GM12878 (cell line): Measurements from ENCODE around the gene RNF126. TPM values are rescaled to one million over a fixed set of nuclear protein-coding genes. Genes with fewer than 3 reads are reported as not detected.

ENCODE experiments used
- ATAC-seq: fragments of 200-7000 bp; cut with Tn5 transposase; 3 replicates; pipeline ENCODE4 v1.9.1; 2020; ENCODE audit warnings: mild to moderate bottlenecking, moderate library complexity
- BruUV-seq: library from RNA; stranded (reverse); fragments of 400-500 nt; replicated peaks from 2 replicates; lab custom pipeline; 2021; lab: Mats Ljungman, UMichigan
- CTCF ChIA-PET: fragments of 300-600 bp; sonication (Branson Sonifier 250); formaldehyde crosslinking; extraction: SDS; loops from one replicate; lab custom pipeline; 2021; ENCODE audit warnings: inconsistent platforms; lab: Yijun Ruan, JAX
- POLR2A ChIA-PET: fragments of 350-600 bp; formaldehyde crosslinking; extraction: SDS; loops from one replicate; lab custom pipeline; 2021; ENCODE audit warnings: inconsistent platforms; lab: Charles Lee
- RAD21 ChIA-PET: fragments of 300-600 bp; sonication (Branson Sonifier 250); formaldehyde crosslinking; loops from one replicate; lab custom pipeline; 2023; ENCODE audit warnings: antibody characterized with exemption; ENCODE audit not compliant: unreplicated experiment; lab: Charles Lee
- SMC1A ChIA-PET: fragments of 300-600 bp; sonication (Branson Sonifier 250); formaldehyde crosslinking; loops from one replicate; lab custom pipeline; 2023; ENCODE audit not compliant: unreplicated experiment, uncharacterized antibody; lab: Charles Lee
- DNase-seq: peaks from one replicate; pipeline ENCODE4 v3.0.0-alpha.2; 2011; ENCODE audit warnings: low read depth, low spot score
- FAIRE-seq: peaks from 3 replicates; lab custom pipeline; 2011; peaks lifted over from hg19 to GRCh38; lab: Jason Lieb, UNC
- H2AFZ ChIP-seq: 2 replicates; pipeline ENCODE4 v1.6.0; 2011; ENCODE audit warnings: low read depth, low read length, control low read depth; ENCODE audit not compliant: control insufficient read depth
- H3K27ac ChIP-seq: 2 replicates; pipeline ENCODE4 v1.5.1; 2011; ENCODE audit warnings: control low read depth; ENCODE audit not compliant: control insufficient read depth, insufficient read depth
- H3K27me3 ChIP-seq, 2 experiments: replicated peaks in 1 of 2; 2 replicates each; pipeline versions ENCODE4 v1.6.0 to v1.6.1; 2011; ENCODE audit warnings: low read length in 1 of 2; ENCODE audit not compliant: control insufficient read depth in 2 of 2, insufficient read depth in 2 of 2
- H3K36me3 ChIP-seq, 2 experiments: 2 replicates each; pipeline ENCODE4 v1.5.1; 2011; ENCODE audit warnings: low read length in 1 of 2; ENCODE audit not compliant: control insufficient read depth in 2 of 2, insufficient read depth in 2 of 2
- H3K4me1 ChIP-seq: 2 replicates; pipeline ENCODE4 v1.6.1; 2011; ENCODE audit warnings: mild to moderate bottlenecking, low read length, moderate library complexity, mixed read lengths; ENCODE audit not compliant: control insufficient read depth, insufficient read depth
- H3K4me2 ChIP-seq: 2 replicates; pipeline ENCODE4 v1.6.0; 2011; ENCODE audit warnings: control low read depth; ENCODE audit not compliant: control insufficient read depth, insufficient read depth
- H3K4me3 ChIP-seq: fragments of 200-600 bp; sonication (generic); 2 replicates; pipeline ENCODE4 v1.5.1; 2016
- H3K79me2 ChIP-seq: 2 replicates; pipeline ENCODE4 v1.6.0; 2011; ENCODE audit warnings: low read length; ENCODE audit not compliant: control insufficient read depth, insufficient read depth
- H3K9ac ChIP-seq: 2 replicates; pipeline ENCODE4 v1.8.0; 2011; ENCODE audit warnings: low read length, control low read depth, mixed read lengths; ENCODE audit not compliant: control insufficient read depth, insufficient read depth
- H3K9me3 ChIP-seq: replicated peaks from 3 replicates; pipeline ENCODE4 v1.5.1; 2011; ENCODE audit warnings: mild to moderate bottlenecking, low read length; ENCODE audit not compliant: control insufficient read depth, insufficient read depth
- H4K20me1 ChIP-seq: 2 replicates; pipeline ENCODE4 v1.6.0; 2011; ENCODE audit not compliant: control insufficient read depth, insufficient read depth
- CBFB ChIP-seq: IDR thresholded peaks from 2 replicates; pipeline ENCODE4 v1.6.1; 2016; ENCODE audit warnings: antibody characterized with exemption, low read depth
- CBX5 ChIP-seq: sonication (generic); IDR thresholded peaks from 2 replicates; pipeline ENCODE4 v1.6.1; 2016; ENCODE audit warnings: low read depth, moderate library complexity, mild to moderate bottlenecking, inconsistent platforms
- CREM ChIP-seq: IDR thresholded peaks from 2 replicates; pipeline ENCODE4 v1.6.1; 2014; ENCODE audit warnings: antibody characterized with exemption, low read depth
- EED ChIP-seq: sonication (generic); IDR thresholded peaks from 2 replicates; pipeline ENCODE4 v1.6.1; 2016; ENCODE audit warnings: antibody characterized with exemption, low read depth
- EZH2 ChIP-seq: IDR thresholded peaks from 2 replicates; pipeline ENCODE4 v1.6.1; 2012; ENCODE audit warnings: low read depth, mild to moderate bottlenecking, control low read depth, inconsistent platforms, low read length, borderline replicate concordance; ENCODE audit not compliant: control insufficient read depth
- HDAC2 ChIP-seq: fragments of 200-600 bp; sonication (generic); IDR thresholded peaks from 2 replicates; pipeline ENCODE4 v1.6.1; 2017
- MLLT1 ChIP-seq: fragments of 450-650 bp; IDR thresholded peaks from 2 replicates; pipeline ENCODE4 v1.6.1; 2016; ENCODE audit warnings: mild to moderate bottlenecking
- NBN ChIP-seq: fragments of 450-650 bp; IDR thresholded peaks from 2 replicates; pipeline ENCODE4 v1.6.1; 2016
- NFYB ChIP-seq: IDR thresholded peaks from 2 replicates; pipeline ENCODE4 v1.6.1; 2011; ENCODE audit warnings: low read depth, mild to moderate bottlenecking, low read length, improper control_type of control experiment, moderate library complexity; ENCODE audit not compliant: insufficient read depth
- NR2F1 ChIP-seq: fragments of 450-650 bp; conservative IDR thresholded peaks from 2 replicates; pipeline ENCODE4 v1.6.1; 2017; ENCODE audit warnings: mild to moderate bottlenecking
- PAX5 ChIP-seq: IDR thresholded peaks from 2 replicates; pipeline ENCODE4 v1.6.1; 2011; ENCODE audit warnings: low read depth, low read length, borderline replicate concordance
- RAD51 ChIP-seq: fragments of 450-650 bp; IDR thresholded peaks from 2 replicates; pipeline ENCODE4 v1.6.1; 2016; ENCODE audit warnings: moderate library complexity, mild to moderate bottlenecking, inconsistent platforms
- RUNX3 ChIP-seq: IDR thresholded peaks from 2 replicates; pipeline ENCODE4 v1.6.1; 2012; ENCODE audit warnings: low read length, inconsistent platforms
- SP1 ChIP-seq: IDR thresholded peaks from one replicate; pipeline ENCODE4 v1.6.1; 2011; ENCODE audit warnings: low read depth, low read length
- STAT3 ChIP-seq: IDR thresholded peaks from 2 replicates; pipeline ENCODE4 v1.6.1; 2011; ENCODE audit warnings: low read depth, low read length, improper control_type of control experiment
- USF1 ChIP-seq: IDR thresholded peaks from 2 replicates; pipeline ENCODE4 v1.6.1; 2011; ENCODE audit warnings: borderline replicate concordance, low read depth, mild to moderate bottlenecking, moderate library complexity, mixed read lengths, low read length; ENCODE audit not compliant: insufficient read depth; ENCODE audit errors: extremely low read length
- YBX1 ChIP-seq: fragments of 450-650 bp; IDR thresholded peaks from 2 replicates; pipeline ENCODE4 v1.6.1; 2016; ENCODE audit warnings: antibody characterized with exemption
- ZNF24 ChIP-seq: fragments of 450-650 bp; IDR thresholded peaks from 2 replicates; pipeline ENCODE4 v1.6.1; 2017; ENCODE audit warnings: antibody characterized with exemption, mild to moderate bottlenecking
- WGBS: methylation state at CpG from one replicate; pipeline ENCODE4 v1.1.6; 2016; ENCODE audit warnings: low lambda C conversion rate; ENCODE audit not compliant: insufficient replicate concordance, insufficient coverage; ENCODE audit errors: missing lambda C conversion rate; 5-methylcytosine and 5-hydroxymethylcytosine counted together
- in situ Hi-C: fragments of 300-500 bp; cut with MboI; formaldehyde crosslinking; loops from 9 replicates; pipeline ENCODE4 v1.14.3; 2018; ENCODE audit warnings: mixed read lengths
- intact Hi-C: fragments of 100-400 bp; cut with micrococcal nuclease; formaldehyde crosslinking; loops from one replicate; pipeline ENCODE4 v1.14.2; 2022; ENCODE audit not compliant: unreplicated experiment
- polyA plus RNA-seq, 11 experiments: library from polyadenylated mRNA; depleted of rRNA in 4 of 11; unstranded in 6 of 11; stranded (reverse) in 5 of 11; fragments of >200 nt; fragmentation: Nextera tagmentation in 4 of 11; fragmentation: Illumina TruSeq in 1 of 11; extraction: Ambion mirVana in 4 of 11; extraction: Trizol in 1 of 11; gene quantifications; 1 replicate in 1 of 11; 2 replicates in 10 of 11; pipeline versions ENCODE4 v1.2.1 to v1.2.3, GENCODE V29; 2011 to 2016; ENCODE audit warnings: inconsistent platforms in 2 of 11, missing spikeins in 2 of 11, low read depth in 1 of 11
- total RNA-seq, 4 experiments: library from RNA; depleted of rRNA in 3 of 4; stranded (reverse); fragments of >200 nt in 3 of 4; fragmentation: Illumina TruSeq in 1 of 4; extraction: Trizol in 1 of 4; gene quantifications; 2 replicates each; pipeline versions ENCODE4 v1.2.1 to v1.2.3, GENCODE V29; 2013 to 2021
- TF ChIP-seq, protein P1 (sequence below): IDR thresholded peaks from 2 replicates; pipeline ENCODE4 v1.6.1; 2011; ENCODE audit warnings: borderline replicate concordance, low read depth, mild to moderate bottlenecking, moderate library complexity, low read length; ENCODE audit not compliant: insufficient read depth, poor library complexity, severe bottlenecking

RNF126 gene
- total and polyA plus RNA-seq, 10 of the 15 experiments (the other 5 are each of a cell fraction or from before 2014, with no cell fraction given): 0.45 to 100 (median 50.6) TPM

GRCh38 chr19:640606-641189 is 22.3 kb downstream of the RNF126 start (continued):
- TF ChIP-seq ZNF24 (no peak), NBN (no peak), RAD51 (no peak)

DNA sequence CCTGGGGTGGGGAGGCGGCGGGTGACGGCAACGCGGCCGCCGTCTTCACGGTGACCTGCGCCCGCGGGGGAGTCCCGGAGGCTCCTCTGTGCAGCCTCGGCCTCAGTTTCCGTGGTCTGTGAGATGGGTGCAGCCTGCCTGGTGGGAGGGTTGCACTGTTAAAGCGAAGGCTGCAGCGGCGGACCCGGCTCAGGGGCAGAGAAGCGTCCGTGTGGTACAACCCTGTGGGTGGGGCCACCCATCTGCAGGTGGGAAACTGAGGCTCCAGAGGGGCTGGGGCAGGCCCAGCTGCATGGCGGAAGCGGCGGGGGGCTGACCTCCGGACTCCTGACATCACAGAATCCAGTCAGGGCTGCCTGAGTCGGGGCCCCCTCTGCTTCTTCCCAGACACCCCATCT is 22.9 kb downstream of the RNF126 start:
- 32% methylated on average over 17 of the region's 25 CpGs for WGBS
- ChIA-PET RAD21 (no interaction called here), CTCF (no interaction called here), SMC1A (no interaction called here), POLR2A (no interaction called here)
- FAIRE-seq (no peak), ATAC-seq (no peak; the same call in 2 of the 3 replicates), DNase-seq (no peak)
- Histone ChIP-seq H3K4me2 (peak overlapping the region; percentile 48; the same call in 1 of the 2 replicates), H2AFZ (no peak overlapping the region), H3K9me3 (no peaks in the 10 kb centered on the region), H3K27ac (no peak overlapping the region), H3K36me3 (peaks cover 0 to 4% of the 10 kb centered on the region in 2 experiments; a peak in 2 of 4 replicates), H3K27me3 (no peaks in the 10 kb centered on the region), H3K4me3 (peak overlapping the region; percentile 32; the same call in 1 of the 2 replicates), H4K20me1 (no peaks in the 10 kb centered on the region), H3K9ac (no peak overlapping the region), H3K4me1 (peaks cover 24% of the 10 kb centered on the region), H3K79me2 (no peaks in the 10 kb centered on the region)
- BruUV-seq: no TSS peak
- in situ Hi-C loops: no loop called here
- intact Hi-C loops: no loop called here
- no peak for TF ChIP-seq CBFB
- TF ChIP-seq HDAC2: no peak
- TF ChIP-seq YBX1: no peak
- no peak for TF ChIP-seq CBX5
- no peak for TF ChIP-seq EZH2
- no peak for TF ChIP-seq USF1
- no peak for TF ChIP-seq PAX5
- TF ChIP-seq RUNX3: no peak
- no peak for TF ChIP-seq MLLT1
- TF ChIP-seq, protein P1, sequence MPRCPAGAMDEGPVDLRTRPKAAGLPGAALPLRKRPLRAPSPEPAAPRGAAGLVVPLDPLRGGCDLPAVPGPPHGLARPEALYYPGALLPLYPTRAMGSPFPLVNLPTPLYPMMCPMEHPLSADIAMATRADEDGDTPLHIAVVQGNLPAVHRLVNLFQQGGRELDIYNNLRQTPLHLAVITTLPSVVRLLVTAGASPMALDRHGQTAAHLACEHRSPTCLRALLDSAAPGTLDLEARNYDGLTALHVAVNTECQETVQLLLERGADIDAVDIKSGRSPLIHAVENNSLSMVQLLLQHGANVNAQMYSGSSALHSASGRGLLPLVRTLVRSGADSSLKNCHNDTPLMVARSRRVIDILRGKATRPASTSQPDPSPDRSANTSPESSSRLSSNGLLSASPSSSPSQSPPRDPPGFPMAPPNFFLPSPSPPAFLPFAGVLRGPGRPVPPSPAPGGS: no peak
- TF ChIP-seq CREM: no peak
- TF ChIP-seq NFYB: no peak
- TF ChIP-seq NR2F1: no peak
- TF ChIP-seq SP1: no peak
- no peak for TF ChIP-seq STAT3
- no peak for TF ChIP-seq EED
